IMR-90 (cell line): ENCODE measurements around the gene PAQR5. TPM values are rescaled to one million over a fixed set of nuclear protein-coding genes. Genes with fewer than 3 reads are reported as not detected.

Experiments used
- ATAC-seq: fragments of 200-7000 bp; cut with Tn5 transposase; 2 replicates; pipeline ENCODE4 v1.9.1; 2020; ENCODE audit warnings: low read depth, mild to moderate bottlenecking, moderate library complexity
- BruUV-seq: library from RNA; stranded (reverse); fragments of 400-500 nt; replicated peaks from 2 replicates; lab custom pipeline; 2021; lab: Mats Ljungman, UMichigan
- CTCF ChIA-PET: fragments of 300-600 bp; formaldehyde crosslinking; extraction: SDS; loops from one replicate; lab custom pipeline; 2021; ENCODE audit warnings: antibody characterized with exemption; lab: Yijun Ruan, JAX
- POLR2A ChIA-PET: fragments of 300-600 bp; sonication (Branson Sonifier 250); formaldehyde crosslinking; loops from one replicate; lab custom pipeline; 2022; ENCODE audit warnings: antibody characterized with exemption; ENCODE audit not compliant: unreplicated experiment; lab: Charles Lee
- DNase-seq: peaks from one replicate; pipeline ENCODE4 v3.0.0; 2013
- H2AFZ ChIP-seq: replicated peaks from 2 replicates; pipeline ENCODE3; 2013; ENCODE audit warnings: low read length, mild to moderate bottlenecking; ENCODE audit not compliant: poor library complexity
- H2AK5ac ChIP-seq: 2 replicates; pipeline ENCODE4 v1.6.1; 2013; ENCODE audit warnings: low read depth, low read length, inconsistent platforms
- H2AK9ac ChIP-seq: replicated peaks from 2 replicates; pipeline ENCODE3; 2013; ENCODE audit warnings: mild to moderate bottlenecking, low read depth, low read length, moderate library complexity; ENCODE audit not compliant: poor library complexity
- H2BK120ac ChIP-seq: 2 replicates; pipeline ENCODE4 v1.6.1; 2013; ENCODE audit warnings: low read depth, low read length, inconsistent platforms
- H2BK15ac ChIP-seq: 3 replicates; pipeline ENCODE4 v1.6.1; 2013; ENCODE audit warnings: low read depth, low read length, inconsistent platforms
- H2BK20ac ChIP-seq: 2 replicates; pipeline ENCODE4 v1.6.1; 2013; ENCODE audit warnings: low read depth, mild to moderate bottlenecking, inconsistent platforms, low read length, moderate library complexity
- H2BK5ac ChIP-seq: 2 replicates; pipeline ENCODE4 v1.6.1; 2013; ENCODE audit warnings: mild to moderate bottlenecking, low read depth, low read length, inconsistent platforms; ENCODE audit not compliant: poor library complexity, severe bottlenecking
- H3K14ac ChIP-seq: replicated peaks from 2 replicates; pipeline ENCODE4 v1.6.1; 2013; ENCODE audit warnings: low read depth, low read length, inconsistent platforms
- H3K18ac ChIP-seq: 2 replicates; pipeline ENCODE4 v1.6.1; 2013; ENCODE audit warnings: low read depth, low read length, control low read depth
- H3K23ac ChIP-seq: 2 replicates; pipeline ENCODE4 v1.6.1; 2013; ENCODE audit warnings: low read depth, low read length, inconsistent platforms
- H3K27ac ChIP-seq: 2 replicates; pipeline ENCODE4 v1.5.1; 2013; ENCODE audit warnings: mild to moderate bottlenecking, control low read depth, low read length; ENCODE audit not compliant: insufficient read depth
- H3K27me3 ChIP-seq: 2 replicates; pipeline ENCODE4 v1.6.1; 2013; ENCODE audit warnings: low read length; ENCODE audit not compliant: control insufficient read depth, insufficient read depth
- H3K36me3 ChIP-seq: 2 replicates; pipeline ENCODE4 v1.6.1; 2013; ENCODE audit warnings: low read length, mixed read lengths; ENCODE audit not compliant: control insufficient read depth, insufficient read depth
- H3K4ac ChIP-seq: 2 replicates; pipeline ENCODE4 v1.6.1; 2013; ENCODE audit warnings: low read depth, low read length, inconsistent platforms
- H3K4me1 ChIP-seq: 2 replicates; pipeline ENCODE4 v1.6.1; 2013; ENCODE audit warnings: low read length, mixed read lengths; ENCODE audit not compliant: control insufficient read depth, insufficient read depth
- H3K4me2 ChIP-seq: 2 replicates; pipeline ENCODE4 v1.6.1; 2013; ENCODE audit warnings: low read depth, mild to moderate bottlenecking, control low read depth, low read length, moderate library complexity
- H3K4me3 ChIP-seq: 2 replicates; pipeline ENCODE4 v1.5.1; 2013; ENCODE audit warnings: low read depth, mild to moderate bottlenecking, control low read depth, low read length, moderate library complexity; ENCODE audit not compliant: insufficient read depth
- H3K56ac ChIP-seq: 2 replicates; pipeline ENCODE4 v1.6.1; 2013; ENCODE audit warnings: low read length, inconsistent platforms; ENCODE audit not compliant: insufficient read depth; ENCODE audit errors: extremely low read depth
- H3K79me1 ChIP-seq, 2 experiments: 2 replicates each; pipeline ENCODE4 v1.6.1; 2013; ENCODE audit warnings: low read length in 2 of 2, inconsistent platforms in 1 of 2, low read depth in 1 of 2
- H3K9ac ChIP-seq: 2 replicates; pipeline ENCODE4 v1.6.1; 2013; ENCODE audit warnings: low read depth, low read length, control low read depth
- H3K9me1 ChIP-seq: 2 replicates; pipeline ENCODE4 v1.6.1; 2013; ENCODE audit warnings: low read length, inconsistent platforms; ENCODE audit not compliant: insufficient read depth
- H3K9me3 ChIP-seq: 2 replicates; pipeline ENCODE4 v1.6.1; 2013; ENCODE audit warnings: low read length; ENCODE audit not compliant: control insufficient read depth, insufficient read depth
- H4K20me1 ChIP-seq: 2 replicates; pipeline ENCODE4 v1.6.1; 2013; ENCODE audit warnings: low read length, inconsistent platforms; ENCODE audit not compliant: insufficient read depth
- H4K5ac ChIP-seq: 2 replicates; pipeline ENCODE4 v1.6.1; 2013; ENCODE audit warnings: mild to moderate bottlenecking, low read depth, low read length, control low read depth
- H4K8ac ChIP-seq, 2 experiments: 2 replicates each; pipeline ENCODE4 v1.6.1; 2013; ENCODE audit warnings: low read depth in 2 of 2, low read length in 2 of 2, control low read depth in 1 of 2, inconsistent platforms in 1 of 2
- H4K91ac ChIP-seq: 2 replicates; pipeline ENCODE4 v1.6.1; 2013; ENCODE audit warnings: low read depth, low read length, inconsistent platforms; ENCODE audit not compliant: insufficient read depth
- BHLHE40 ChIP-seq: fragments of 150-350 bp; IDR thresholded peaks from 2 replicates; pipeline ENCODE4 v1.6.1; 2016; ENCODE audit warnings: mild to moderate bottlenecking, low read depth, low read length
- CEBPB ChIP-seq: IDR thresholded peaks from 2 replicates; pipeline ENCODE4 v1.6.1; 2012; ENCODE audit warnings: low read depth, low read length, improper control_type of control experiment
- CHD1 ChIP-seq: IDR thresholded peaks from 2 replicates; pipeline ENCODE4 v1.6.1; 2012; ENCODE audit warnings: low read depth, low read length, improper control_type of control experiment
- CTCF ChIP-seq: conservative IDR thresholded peaks from 2 replicates; pipeline ENCODE4 v1.5.1; 2012; ENCODE audit warnings: mild to moderate bottlenecking, low read depth, low read length, improper control_type of control experiment
- ELK1 ChIP-seq: fragments of 150-350 bp; IDR thresholded peaks from 2 replicates; pipeline ENCODE4 v1.6.1; 2016; ENCODE audit warnings: low read depth, mild to moderate bottlenecking, low read length, moderate library complexity, borderline replicate concordance
- FOS ChIP-seq: fragments of 150-350 bp; IDR thresholded peaks from 2 replicates; pipeline ENCODE4 v1.6.1; 2016; ENCODE audit warnings: low read depth, low read length
- MAFK ChIP-seq: IDR thresholded peaks from 2 replicates; pipeline ENCODE4 v1.6.1; 2012; ENCODE audit warnings: low read depth, low read length, improper control_type of control experiment
- MAZ ChIP-seq: IDR thresholded peaks from 2 replicates; pipeline ENCODE4 v1.6.1; 2012; ENCODE audit warnings: low read depth, mild to moderate bottlenecking, low read length, improper control_type of control experiment, moderate library complexity, borderline replicate concordance
- MXI1 ChIP-seq: IDR thresholded peaks from 2 replicates; pipeline ENCODE4 v1.6.1; 2012; ENCODE audit warnings: low read depth, mild to moderate bottlenecking, low read length, moderate library complexity, borderline replicate concordance
- NFE2L2 ChIP-seq: fragments of 150-350 bp; IDR thresholded peaks from 2 replicates; pipeline ENCODE4 v1.6.1; 2016; ENCODE audit warnings: low read depth, mild to moderate bottlenecking, low read length
- POLR2A ChIP-seq: IDR thresholded peaks from 2 replicates; pipeline ENCODE4 v1.6.1; 2012; ENCODE audit warnings: mild to moderate bottlenecking, low read depth, low read length
- RAD21 ChIP-seq: IDR thresholded peaks from 2 replicates; pipeline ENCODE4 v1.6.1; 2012; ENCODE audit warnings: low read length, improper control_type of control experiment
- RCOR1 ChIP-seq: IDR thresholded peaks from 2 replicates; pipeline ENCODE4 v1.6.1; 2012; ENCODE audit warnings: mild to moderate bottlenecking, low read length, improper control_type of control experiment; ENCODE audit not compliant: insufficient replicate concordance
- RFX5 ChIP-seq: IDR thresholded peaks from 2 replicates; pipeline ENCODE4 v1.8.0; 2012; ENCODE audit warnings: low read depth, mild to moderate bottlenecking, low read length, moderate library complexity
- SMC3 ChIP-seq: fragments of 150-350 bp; IDR thresholded peaks from 2 replicates; pipeline ENCODE4 v1.6.1; 2016; ENCODE audit warnings: low read depth, mild to moderate bottlenecking, antibody characterized with exemption, low read length, moderate library complexity
- USF2 ChIP-seq: fragments of 150-350 bp; IDR thresholded peaks from 2 replicates; pipeline ENCODE4 v1.6.1; 2017; ENCODE audit warnings: mild to moderate bottlenecking, antibody characterized with exemption, low read length, low read depth
- WGBS, 2 experiments: methylation state at CpG; one replicate each; pipeline versions ENCODE4 v1.1.5 to v1.1.7; 2013; ENCODE audit warnings: missing lambda C conversion rate in 2 of 2; ENCODE audit not compliant: insufficient read length in 1 of 2; ENCODE audit errors: extremely low coverage in 2 of 2; 5-methylcytosine and 5-hydroxymethylcytosine counted together
- dilution Hi-C: fragments of 300-500 bp; cut with HindIII; formaldehyde crosslinking; loops from one replicate; pipeline ENCODE4 v1.14.3; 2018; ENCODE audit warnings: low sequenced_read_pairs; ENCODE audit not compliant: unreplicated experiment
- in situ Hi-C: fragments of 300-500 bp; cut with MboI; formaldehyde crosslinking; loops from 3 replicates; pipeline ENCODE4 v1.14.3; 2019; ENCODE audit warnings: low sequenced_read_pairs, inconsistent platforms, mixed read lengths
- intact Hi-C: fragments of 100-400 bp; cut with micrococcal nuclease; formaldehyde crosslinking; loops from 2 replicates; pipeline ENCODE4 v1.10.0; 2022
- polyA plus RNA-seq, 3 experiments: library from polyadenylated mRNA; depleted of rRNA; stranded (reverse); fragments of >200 nt; gene quantifications; 2 replicates each; pipeline ENCODE4 v1.2.3, GENCODE V29; 2012; ENCODE audit warnings: low replicate concordance in 1 of 3
- total RNA-seq: library from RNA; depleted of rRNA; stranded (reverse); fragments of >200 nt; gene quantifications from 2 replicates; pipeline ENCODE4 v1.2.3, GENCODE V29; 2012

PAQR5 gene
- total and polyA plus RNA-seq, 2 of the 4 experiments (the other 2 are of a cell fraction): 2.3 to 2.7 TPM

- TF ChIP-seq SMC3: no peak
- TF ChIP-seq ELK1: no peak
- no peak for TF ChIP-seq BHLHE40
- no peak for TF ChIP-seq RFX5
- TF ChIP-seq NFE2L2: no peak
- no peak for TF ChIP-seq RAD21
- TF ChIP-seq MAZ: no peak
- no peak for TF ChIP-seq RCOR1
- TF ChIP-seq USF2: no peak
- no peak for TF ChIP-seq POLR2A
- no peak for TF ChIP-seq MXI1
- TF ChIP-seq CEBPB: no peak
- TF ChIP-seq CHD1: no peak
- TF ChIP-seq CTCF: no peak
- no peak for TF ChIP-seq MAFK
- no peak for TF ChIP-seq FOS
- H2BK5ac ChIP-seq: no peak overlapping the region
- no peaks in the 10 kb centered on the region for H3K27me3 ChIP-seq
- no peak overlapping the region for H2AK9ac ChIP-seq
- H3K14ac ChIP-seq: no peak overlapping the region
- no peak overlapping the region for H3K9ac ChIP-seq
- dilution Hi-C loops (no loop called here), intact Hi-C loops (no loop called here), in situ Hi-C loops (no loop called here)
- H2BK15ac ChIP-seq: no peak overlapping the region
- no TSS peak for BruUV-seq
- H3K56ac ChIP-seq: no peak overlapping the region
- H3K23ac ChIP-seq: no peak overlapping the region
- POLR2A ChIA-PET: no interaction called here
- H3K36me3 ChIP-seq: no peaks in the 10 kb centered on the region
- H4K8ac ChIP-seq: no peak overlapping the region; a peak in 1 of 4 replicates
- no peak overlapping the region for H3K27ac ChIP-seq
- CTCF ChIA-PET: no interaction called here
- H3K4me3 ChIP-seq: no peak overlapping the region
- 0 out of 2 replicates have a peak, but pooled peaks cover 2% of the 10 kb centered on the region for H3K4me1 ChIP-seq
- H3K79me1 ChIP-seq: no peaks in the 10 kb centered on the region
- H3K4me2 ChIP-seq: no peak overlapping the region
- WGBS, 2 experiments: no CpG with 5 or more reads among the region's 5 CpGs
- H4K5ac ChIP-seq: no peak overlapping the region
- ATAC-seq: peak; percentile 48; the same call in 1 of the 2 replicates
- H3K18ac ChIP-seq: no peak overlapping the region
- peak; percentile 53 for DNase-seq
- no peaks in the 10 kb centered on the region for H4K20me1 ChIP-seq
- no peak overlapping the region for H2AK5ac ChIP-seq
- no peak overlapping the region for H2BK120ac ChIP-seq
- H3K9me3 ChIP-seq: no peaks in the 10 kb centered on the region
- H2AFZ ChIP-seq: no peak overlapping the region
- H3K9me1 ChIP-seq: no peaks in the 10 kb centered on the region; the same call in 1 of the 2 replicates
- H4K91ac ChIP-seq: no peak overlapping the region
- H3K4ac ChIP-seq: no peak overlapping the region
- H2BK20ac ChIP-seq: no peak overlapping the region
Measured at GRCh38 chr15:69346112-69346511, 47.4 kb downstream of the PAQR5 start.
